HG02852 (cell line): Measurements from ENCODE around the gene RIOK2.
"Not testable (repeated sequence)": the region's sequence is repeated elsewhere in the genome, so short reads cannot be mapped to it uniquely, and the experiment has no call there.

Experiments
- ATAC-seq: cut with Tn5 transposase; IDR thresholded peaks from one replicate; pipeline ENCODE4 v1.9.1; 2021; ENCODE audit warnings: mild to moderate bottlenecking, moderate library complexity; ENCODE audit not compliant: unreplicated experiment

RIOK2 gene

DNA sequence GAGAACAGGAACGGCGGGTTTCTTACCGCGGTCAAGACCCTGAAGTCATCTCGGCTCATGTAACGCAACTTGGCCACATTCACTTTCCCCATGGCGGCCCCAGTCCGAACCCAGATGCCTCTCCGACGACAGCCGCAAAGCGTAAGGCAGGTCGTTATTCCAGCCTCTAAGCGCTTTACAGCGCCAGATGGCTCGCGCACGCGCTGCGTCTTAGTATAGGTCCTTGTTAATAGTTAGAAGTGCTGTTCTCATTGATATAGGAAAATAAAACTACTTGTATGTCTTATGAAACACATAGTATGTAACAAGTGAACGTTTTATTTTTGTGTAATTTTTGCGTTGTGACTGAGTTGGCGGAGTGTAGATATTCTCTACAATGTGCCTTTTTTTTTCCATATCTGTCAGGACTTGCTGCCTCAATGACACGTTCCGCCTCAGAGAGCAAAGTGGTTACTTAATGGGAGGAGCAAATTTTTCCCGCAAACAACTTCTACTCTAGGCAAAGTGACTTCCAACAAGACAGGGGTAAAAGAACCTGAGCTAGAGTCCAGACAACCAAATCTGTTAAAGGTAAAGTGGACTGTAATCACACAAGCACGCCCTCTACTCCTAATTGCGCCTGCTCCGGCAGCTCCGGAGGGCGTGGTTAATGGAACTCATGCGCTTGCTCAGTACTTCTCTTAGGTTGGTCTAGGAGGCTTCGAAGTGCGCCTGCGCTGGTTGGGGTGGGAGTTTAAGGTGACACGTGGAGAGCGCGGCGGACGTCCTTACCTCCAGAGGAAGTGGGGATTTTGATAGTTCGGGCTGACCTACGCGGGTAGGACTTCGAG is at the start of gene RIOK2:
Gene RIOK2 (minus strand): TSS at position 148 of the 830 bp plus-strand sequence. CDS start 56 bp downstream, at position 92.
- ATAC-seq, result peak; percentile 92

DNA sequence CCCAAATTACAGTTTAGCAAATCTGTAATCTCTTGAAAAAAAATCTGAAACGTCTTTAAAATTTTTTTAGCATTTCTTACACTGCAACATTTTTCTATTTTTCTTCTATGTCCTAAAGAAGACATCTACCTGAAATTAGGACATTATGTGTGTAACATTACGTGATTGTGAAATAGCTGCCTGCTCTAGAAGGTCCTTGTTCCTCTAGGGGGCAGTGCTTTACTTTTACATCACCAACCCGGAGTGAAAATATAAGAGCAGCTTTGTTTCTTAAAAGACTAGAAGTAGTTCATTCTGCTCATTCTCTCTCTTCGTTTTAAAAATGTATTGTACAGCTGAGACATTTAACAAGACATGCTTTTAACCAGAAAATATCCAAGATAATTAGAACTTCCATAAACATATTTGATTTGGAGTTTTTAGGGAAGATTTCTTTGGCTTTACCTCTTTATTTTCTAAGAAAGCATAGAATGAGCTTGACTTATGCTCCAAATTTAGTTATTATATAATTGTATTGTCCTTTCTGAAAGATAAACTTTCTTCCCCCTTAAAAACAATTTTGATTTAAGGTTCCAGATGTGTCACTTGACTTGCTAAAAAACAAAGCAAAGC is 48.1 kb upstream of the RIOK2 start:
- peak; percentile 96 for ATAC-seq

- no peak for ATAC-seq
Observed at GRCh38 chr5:97229688-97230285, 46.7 kb upstream of the RIOK2 start.

- ATAC-seq, result no peak
Observed at GRCh38 chr5:97229196-97229595, 46.1 kb upstream of the RIOK2 start.

DNA sequence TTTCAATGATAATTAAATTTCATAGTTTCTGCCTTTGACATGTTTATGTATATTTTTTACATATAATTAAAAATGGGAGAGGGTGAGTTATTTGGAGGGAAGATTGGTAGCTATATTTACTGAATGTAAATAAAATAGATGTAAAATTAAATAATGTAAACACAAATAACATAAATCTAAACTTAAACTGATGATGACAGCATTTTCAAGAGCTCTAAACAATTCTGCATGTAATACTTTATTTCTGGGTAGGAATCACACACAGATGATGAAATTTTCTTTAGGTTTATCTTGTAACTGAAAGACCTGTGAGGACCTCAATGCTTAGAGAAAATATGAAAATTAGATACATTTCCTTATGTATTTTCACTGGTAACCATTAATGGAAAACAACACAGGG is 42.2 kb upstream of the RIOK2 start:
- no peak for ATAC-seq

- no peak for ATAC-seq
Observed at GRCh38 chr5:97224112-97224750, 41.2 kb upstream of the RIOK2 start.

- ATAC-seq, result no peak
Observed at GRCh38 chr5:97223596-97223995, 40.5 kb upstream of the RIOK2 start.

- ATAC-seq, result no peak
Observed at GRCh38 chr5:97209343-97209742, 26.3 kb upstream of the RIOK2 start.

DNA sequence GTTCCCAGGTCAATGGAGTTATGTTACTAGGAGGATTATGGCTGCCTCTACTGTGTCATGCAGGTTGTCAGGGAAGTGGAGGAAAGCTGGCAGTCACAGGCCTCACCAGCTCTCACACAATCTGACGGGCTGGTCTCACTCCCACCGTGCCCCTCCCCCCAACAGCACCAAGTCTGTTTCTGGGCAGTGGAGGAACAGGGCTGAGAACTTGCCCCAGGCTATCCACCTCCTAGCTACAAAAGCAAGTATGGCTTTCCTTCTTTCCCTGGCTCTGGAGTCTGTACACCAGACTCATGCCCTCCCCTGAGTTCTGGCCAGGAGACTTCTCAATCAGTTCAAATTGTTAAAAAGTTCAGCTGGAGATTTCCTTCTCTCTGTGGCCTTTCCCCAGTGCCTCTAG is 25.7 kb upstream of the RIOK2 start:
- no peak for ATAC-seq

DNA sequence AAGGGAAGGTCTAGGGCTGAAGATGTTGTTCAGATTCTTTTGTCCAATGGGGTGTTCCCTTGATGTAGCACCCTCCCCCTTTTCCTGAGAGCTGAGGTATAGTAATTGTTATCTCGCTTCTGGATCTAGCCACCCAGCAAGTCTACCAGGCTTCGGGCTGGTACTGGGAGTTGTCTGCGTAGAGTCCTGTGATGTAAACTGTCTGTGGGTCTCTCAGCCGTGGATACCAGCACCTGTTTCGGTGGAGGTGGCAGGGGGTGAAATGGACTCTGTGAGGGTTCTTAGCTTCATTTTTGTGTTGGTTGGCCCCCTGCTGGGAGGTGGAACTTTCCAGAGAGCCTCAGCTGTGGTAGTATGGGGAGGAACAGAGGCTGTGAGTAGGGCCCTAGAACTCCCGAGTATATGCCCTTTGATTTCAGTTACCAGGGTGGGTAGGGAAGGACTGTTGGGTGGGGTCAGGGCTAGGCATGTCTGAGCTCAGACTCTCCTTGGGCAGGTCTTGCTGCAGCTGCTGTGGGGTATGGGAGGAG is 25.2 kb upstream of the RIOK2 start:
- ATAC-seq, result no peak

GRCh38 chr5:97194366-97194765 is 11.3 kb upstream of the RIOK2 start:
- ATAC-seq, result no peak

GRCh38 chr5:97193355-97193688 is 10.3 kb upstream of the RIOK2 start:
- no peak for ATAC-seq

DNA sequence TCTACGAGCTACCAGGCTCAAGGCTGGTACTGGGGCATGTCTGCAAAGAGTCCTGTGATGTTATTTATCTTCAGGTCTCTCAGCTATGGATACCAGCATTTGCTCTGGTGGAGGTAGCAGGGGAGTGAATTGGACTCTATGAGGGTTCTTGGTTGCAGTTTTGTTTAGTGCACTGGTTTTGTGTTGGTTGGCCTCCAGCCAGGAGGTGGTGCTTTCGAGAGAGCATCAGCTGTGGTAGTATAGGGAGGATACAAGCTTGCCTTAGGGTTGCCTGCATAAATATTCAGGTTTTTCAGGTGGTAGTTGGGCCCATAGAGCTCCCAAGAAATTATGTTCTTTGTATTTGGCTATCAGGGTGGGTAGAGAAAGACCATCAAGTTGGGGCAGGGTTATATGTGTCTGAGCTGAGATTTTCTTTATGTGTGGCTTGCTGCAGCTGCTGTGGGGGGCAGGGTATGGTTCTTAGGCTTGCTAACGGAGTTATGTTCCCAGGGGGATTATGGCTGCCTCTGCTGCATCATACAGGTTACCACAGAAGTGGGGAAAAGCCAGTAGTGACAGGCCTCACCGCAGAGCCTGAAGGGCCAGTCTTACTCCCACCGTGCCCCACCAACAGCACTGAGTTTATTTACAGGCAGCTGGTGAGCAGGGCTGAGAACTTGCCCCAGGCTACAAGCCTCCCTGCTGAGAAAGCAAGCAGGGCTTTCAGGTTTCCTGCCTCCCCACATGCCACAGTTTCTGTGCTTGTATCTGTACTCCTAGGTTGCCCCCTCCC is 9.7 kb upstream of the RIOK2 start:
- ATAC-seq, result peak; percentile 56

DNA sequence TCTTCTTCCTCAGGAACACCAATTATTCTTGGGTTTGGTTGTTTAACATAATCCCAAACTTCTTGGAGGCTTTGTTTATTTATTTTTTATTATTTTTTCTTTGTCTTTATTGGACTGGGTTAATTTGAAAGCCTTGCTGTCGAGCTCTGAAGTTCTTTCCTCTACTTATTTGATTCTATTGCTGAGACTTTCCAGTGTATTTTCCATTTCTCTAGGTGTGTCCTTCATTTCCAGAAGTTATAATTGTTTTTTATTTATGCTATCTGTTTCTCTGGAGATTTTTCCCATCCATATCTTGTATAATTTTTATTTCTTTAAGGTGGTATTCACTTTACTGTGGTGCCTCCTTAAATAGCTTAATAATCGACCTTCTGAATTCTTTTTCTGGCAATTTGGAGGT is 8.8 kb upstream of the RIOK2 start:
- no peak for ATAC-seq

GRCh38 chr5:97189523-97189922 is 6.5 kb upstream of the RIOK2 start:
- not testable (repeated sequence) for ATAC-seq

DNA sequence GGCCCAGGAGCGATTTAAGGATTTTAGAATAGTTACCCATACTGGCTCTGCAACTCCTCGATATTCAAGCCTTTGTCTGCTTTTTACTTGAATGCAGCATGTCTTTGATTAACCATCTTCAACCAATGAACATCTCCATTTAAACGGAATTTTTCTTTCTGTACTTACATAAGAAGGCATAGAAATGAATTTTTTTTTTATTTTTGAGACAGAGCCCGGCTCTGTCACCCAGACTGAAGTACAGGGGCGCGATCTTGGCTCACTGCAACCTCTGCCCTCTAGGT is 825 bp upstream of the RIOK2 start:
- no peak for ATAC-seq

- no peak for ATAC-seq
Observed at GRCh38 chr5:97182571-97183099, 412 bp downstream of the RIOK2 start.

GRCh38 chr5:97181856-97182545 is 1.0 kb downstream of the RIOK2 start:
- no peak for ATAC-seq

DNA sequence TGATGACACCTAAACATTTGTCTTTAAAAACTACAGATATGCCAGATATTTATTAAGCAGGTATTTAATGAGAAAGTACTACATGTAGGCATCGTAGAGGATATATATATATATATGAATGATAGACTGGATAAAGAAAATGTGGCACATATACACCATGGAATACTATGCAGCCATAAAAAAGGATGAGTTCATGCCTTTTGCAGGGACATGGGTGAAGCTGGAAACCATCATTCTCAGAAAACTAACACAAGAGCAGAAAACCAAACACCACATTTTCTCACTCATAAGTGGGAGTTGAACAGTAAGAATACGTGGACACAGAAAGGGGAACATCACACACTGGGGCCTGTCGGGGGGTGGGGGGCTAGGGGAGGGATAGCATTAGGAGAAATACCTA is 3.6 kb downstream of the RIOK2 start:
- not testable (repeated sequence) for ATAC-seq

GRCh38 chr5:97172227-97172626 is 10.8 kb downstream of the RIOK2 start:
- ATAC-seq, result no peak
